22Rv1 (cell line): ENCODE measurements around the gene PTPN13.

Experiments
- H3K27ac ChIP-seq: fragments of 450-650 bp; 2 replicates; pipeline ENCODE4 v1.5.1; 2017
- ZFX ChIP-seq: fragments of 450-650 bp; IDR thresholded peaks from 2 replicates; pipeline ENCODE4 v1.6.1; 2017; ENCODE audit warnings: antibody characterized with exemption, borderline replicate concordance
- TF ChIP-seq, protein P1 (sequence below): fragments of 450-650 bp; IDR thresholded peaks from 2 replicates; pipeline ENCODE4 v1.5.1; 2017; ENCODE audit warnings: mild to moderate bottlenecking

Gene PTPN13

GRCh38 chr4:86660401-86660800 lies 66.3 kb downstream of the PTPN13 start:
- TF ChIP-seq, protein P1, sequence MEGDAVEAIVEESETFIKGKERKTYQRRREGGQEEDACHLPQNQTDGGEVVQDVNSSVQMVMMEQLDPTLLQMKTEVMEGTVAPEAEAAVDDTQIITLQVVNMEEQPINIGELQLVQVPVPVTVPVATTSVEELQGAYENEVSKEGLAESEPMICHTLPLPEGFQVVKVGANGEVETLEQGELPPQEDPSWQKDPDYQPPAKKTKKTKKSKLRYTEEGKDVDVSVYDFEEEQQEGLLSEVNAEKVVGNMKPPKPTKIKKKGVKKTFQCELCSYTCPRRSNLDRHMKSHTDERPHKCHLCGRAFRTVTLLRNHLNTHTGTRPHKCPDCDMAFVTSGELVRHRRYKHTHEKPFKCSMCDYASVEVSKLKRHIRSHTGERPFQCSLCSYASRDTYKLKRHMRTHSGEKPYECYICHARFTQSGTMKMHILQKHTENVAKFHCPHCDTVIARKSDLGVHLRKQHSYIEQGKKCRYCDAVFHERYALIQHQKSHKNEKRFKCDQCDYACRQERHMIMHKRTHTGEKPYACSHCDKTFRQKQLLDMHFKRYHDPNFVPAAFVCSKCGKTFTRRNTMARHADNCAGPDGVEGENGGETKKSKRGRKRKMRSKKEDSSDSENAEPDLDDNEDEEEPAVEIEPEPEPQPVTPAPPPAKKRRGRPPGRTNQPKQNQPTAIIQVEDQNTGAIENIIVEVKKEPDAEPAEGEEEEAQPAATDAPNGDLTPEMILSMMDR, result no peak
- no peak for TF ChIP-seq ZFX
- H3K27ac ChIP-seq, result no peak overlapping the region

GRCh38 chr4:86661006-86661405 lies 66.9 kb downstream of the PTPN13 start:
- H3K27ac ChIP-seq, result no peak overlapping the region
- no peak for TF ChIP-seq ZFX
- TF ChIP-seq, protein P1, result no peak

DNA sequence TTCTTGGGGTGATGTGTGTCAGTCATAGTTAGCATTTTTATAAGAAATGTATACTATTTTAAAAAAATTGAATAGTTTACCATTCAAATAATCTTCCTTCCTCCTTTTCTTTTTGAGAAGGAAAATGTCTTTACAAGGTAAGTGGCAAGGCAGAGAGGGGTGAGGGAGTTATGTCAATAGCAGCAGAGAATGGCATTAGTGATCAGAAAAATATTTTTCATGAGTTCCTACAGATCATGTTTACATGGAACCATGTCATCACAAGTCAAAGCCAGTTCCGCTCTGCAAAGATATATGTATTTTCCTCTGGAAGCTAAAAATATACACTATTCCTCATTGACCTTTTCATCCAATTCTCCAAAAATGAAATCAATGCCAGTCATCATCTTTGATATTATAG lies 67.3 kb downstream of the PTPN13 start:
- TF ChIP-seq, protein P1, result no peak
- TF ChIP-seq ZFX, result no peak
- H3K27ac ChIP-seq, result no peak overlapping the region

DNA sequence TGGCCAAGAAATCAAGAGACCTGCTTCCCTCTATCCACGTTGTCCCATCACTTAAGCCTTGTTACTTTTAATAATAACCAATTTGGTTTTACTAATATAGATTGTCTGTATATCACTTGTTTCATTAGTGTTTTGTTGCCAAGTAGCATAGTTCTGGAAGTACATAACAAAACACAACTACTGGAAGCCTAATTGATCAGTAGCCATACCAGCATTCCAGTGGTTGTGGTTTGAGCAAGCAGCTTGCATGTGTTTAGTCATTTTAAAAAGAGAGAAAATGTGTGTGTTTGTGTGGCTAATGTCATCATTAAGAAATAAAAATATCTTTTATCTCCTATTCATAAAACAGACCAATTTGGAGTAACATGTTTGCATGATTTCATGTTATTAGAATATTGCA lies 70.8 kb downstream of the PTPN13 start:
- H3K27ac ChIP-seq, result no peak overlapping the region
- TF ChIP-seq ZFX, result no peak
- TF ChIP-seq, protein P1, result no peak

GRCh38 chr4:86670298-86670697 lies 76.2 kb downstream of the PTPN13 start:
- TF ChIP-seq, protein P1, result no peak
- TF ChIP-seq ZFX, result no peak
- no peak overlapping the region for H3K27ac ChIP-seq

DNA sequence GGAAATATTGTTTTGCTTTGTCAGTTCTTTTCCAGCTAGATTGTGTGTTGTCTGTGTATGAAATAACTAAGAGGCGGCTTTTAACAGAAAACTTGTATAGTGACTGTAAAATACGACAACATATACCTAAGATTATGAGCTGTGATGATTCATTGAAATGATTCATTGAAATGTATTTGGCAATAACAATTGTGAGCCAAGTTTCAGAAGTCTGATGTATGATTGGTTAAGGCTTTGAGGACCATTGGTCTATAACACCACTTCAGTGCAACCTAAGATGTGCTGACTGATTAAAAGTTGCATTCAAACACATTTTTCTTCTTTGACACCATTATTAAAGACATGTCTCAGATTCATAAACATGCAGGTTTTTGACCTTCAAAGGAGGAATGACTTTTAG lies 76.6 kb downstream of the PTPN13 start:
- H3K27ac ChIP-seq, result no peak overlapping the region
- TF ChIP-seq, protein P1, result no peak
- no peak for TF ChIP-seq ZFX

GRCh38 chr4:86675548-86675947 lies 81.4 kb downstream of the PTPN13 start:
- no peak overlapping the region for H3K27ac ChIP-seq
- TF ChIP-seq, protein P1, result no peak
- no peak for TF ChIP-seq ZFX
